Chondrocyte (in vitro differentiated cells): ENCODE measurements around the gene GAB4. TPM values are rescaled to one million over a fixed set of nuclear protein-coding genes. Genes with fewer than 3 reads are reported as not detected.
A peak's percentile ranks its signal among the peaks of the same experiment; 100 is the strongest.

Source experiments
- DNase-seq: peaks from one replicate; pipeline ENCODE4 v3.0.0; 2021; ENCODE audit warnings: mixed read lengths, low spot score
- H3K27ac Mint-ChIP-seq: one replicate; pipeline ENCODE4 v1.8.0; 2021; ENCODE audit warnings: mild to moderate bottlenecking, moderate library complexity, mixed read lengths; ENCODE audit not compliant: unreplicated experiment
- H3K27me3 Mint-ChIP-seq: 2 replicates; pipeline ENCODE4 v1.8.0; 2021; ENCODE audit warnings: low read depth, mixed read lengths
- H3K36me3 Mint-ChIP-seq: 2 replicates; pipeline ENCODE4 v1.8.0; 2021; ENCODE audit warnings: low read depth, mixed read lengths
- H3K4me1 Mint-ChIP-seq: 2 replicates; pipeline ENCODE4 v1.8.0; 2021; ENCODE audit warnings: low read depth, mild to moderate bottlenecking, mixed read lengths
- H3K4me3 Mint-ChIP-seq: one replicate; pipeline ENCODE4 v1.8.0; 2021; ENCODE audit warnings: mild to moderate bottlenecking, moderate library complexity, mixed read lengths; ENCODE audit not compliant: unreplicated experiment
- H3K9me3 Mint-ChIP-seq: 2 replicates; pipeline ENCODE4 v1.8.0; 2021; ENCODE audit warnings: low read depth, mixed read lengths
- CTCF ChIP-seq: fragments of 200-600 bp; sonication (generic); IDR thresholded peaks from 2 replicates; pipeline ENCODE4 v1.5.0; 2021; ENCODE audit warnings: antibody characterized with exemption, mild to moderate bottlenecking, moderate library complexity
- total RNA-seq: library from RNA; stranded (reverse); gene quantifications from 3 replicates; pipeline ENCODE4 v1.2.1, GENCODE V29; 2021

GAB4 gene
- total RNA-seq, 1 donor from 2014 or later: not detected

- Mint-ChIP-seq H3K9me3 (peaks cover 6% of the 10 kb centered on the region), H3K4me1 (no peaks in the 10 kb centered on the region), H3K36me3 (no peaks in the 10 kb centered on the region), H3K27me3 (no peaks in the 10 kb centered on the region), H3K4me3 (no peak overlapping the region), H3K27ac (no peak overlapping the region)
- no peak for DNase-seq
- TF ChIP-seq CTCF: no peak
These were observed 5.5 kb upstream of the GAB4 start for GRCh38 chr22:17013396-17014100.

- Mint-ChIP-seq H3K36me3 (no peaks in the 10 kb centered on the region), H3K4me3 (no peak overlapping the region), H3K4me1 (no peaks in the 10 kb centered on the region), H3K27ac (no peak overlapping the region), H3K27me3 (no peaks in the 10 kb centered on the region), H3K9me3 (peaks cover 8% of the 10 kb centered on the region)
- TF ChIP-seq CTCF: no peak
- no peak for DNase-seq
These were observed 4.2 kb upstream of the GAB4 start for GRCh38 chr22:17012267-17012666.

- DNase-seq: no peak
- no peak for TF ChIP-seq CTCF
- Mint-ChIP-seq H3K27ac (no peak overlapping the region), H3K9me3 (peaks cover 22% of the 10 kb centered on the region), H3K4me1 (no peaks in the 10 kb centered on the region), H3K36me3 (no peaks in the 10 kb centered on the region), H3K27me3 (no peaks in the 10 kb centered on the region), H3K4me3 (no peak overlapping the region)
These were observed 1.7 kb upstream of the GAB4 start for GRCh38 chr22:17009640-17010291.

- H3K27ac Mint-ChIP-seq: no peak overlapping the region
- DNase-seq: no peak
- no peaks in the 10 kb centered on the region for H3K4me1 Mint-ChIP-seq
- H3K36me3 Mint-ChIP-seq: no peaks in the 10 kb centered on the region
- H3K27me3 Mint-ChIP-seq: no peaks in the 10 kb centered on the region
- TF ChIP-seq CTCF: no peak
- H3K4me3 Mint-ChIP-seq: no peak overlapping the region
- H3K9me3 Mint-ChIP-seq: peaks cover 40% of the 10 kb centered on the region
These were observed 765 bp downstream of the GAB4 start for GRCh38 chr22:17007257-17007656.

DNA sequence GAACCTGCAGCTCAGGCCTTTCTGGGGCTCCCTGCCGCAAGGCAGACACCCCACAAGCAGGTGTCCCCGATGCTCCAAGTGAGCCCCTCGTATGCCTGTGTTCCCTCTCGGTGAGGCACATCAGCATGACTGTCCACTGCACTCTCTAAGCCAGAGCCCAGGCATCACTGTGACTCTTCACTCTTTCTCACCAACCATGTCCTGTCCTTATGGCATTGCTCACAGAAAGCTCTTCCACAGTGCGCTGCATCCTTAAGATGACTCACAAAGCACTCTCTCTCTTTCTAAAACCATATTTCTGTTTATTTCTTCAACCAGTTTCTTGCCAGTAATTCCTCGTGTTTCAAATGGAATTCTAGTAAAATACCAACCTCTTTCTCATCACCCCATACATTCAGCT lies 18.1 kb downstream of the GAB4 start:
- no peak overlapping the region for H3K4me3 Mint-ChIP-seq
- no peaks in the 10 kb centered on the region for H3K27me3 Mint-ChIP-seq
- H3K4me1 Mint-ChIP-seq: no peaks in the 10 kb centered on the region
- peak; percentile 43 for DNase-seq
- peaks cover 16% of the 10 kb centered on the region for H3K9me3 Mint-ChIP-seq
- TF ChIP-seq CTCF: no peak
- H3K36me3 Mint-ChIP-seq: no peaks in the 10 kb centered on the region
- no peak overlapping the region for H3K27ac Mint-ChIP-seq
